Measurements from ENCODE around the gene UQCRQ. TPM values are rescaled to one million over a fixed set of nuclear protein-coding genes. Genes with fewer than 3 reads are reported as not detected.

UQCRQ gene
- total and polyA plus RNA-seq, 2 donors (not counting 3 experiments of a cell fraction or from before 2014, with no cell fraction given): 246 to 390 TPM

DNA sequence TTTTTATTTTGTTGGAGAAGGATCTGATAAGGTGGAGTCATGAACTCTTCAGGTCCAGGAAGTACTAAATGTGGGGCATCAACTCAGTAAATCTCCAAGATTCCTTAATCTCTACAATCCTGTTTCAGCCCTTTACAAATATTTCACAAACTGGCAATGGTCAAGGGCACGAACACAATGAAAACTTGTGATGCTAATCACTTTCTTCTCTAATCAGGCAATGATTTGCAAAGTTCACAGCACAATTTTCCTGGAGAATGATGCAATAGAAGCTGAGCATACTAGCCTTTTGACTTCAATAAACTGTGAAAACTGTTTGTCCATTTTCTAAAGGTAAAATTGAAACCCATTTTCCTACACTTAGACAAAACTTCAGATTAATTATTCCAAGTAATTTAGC, 17.1 kb upstream of the UQCRQ start:
- no peak overlapping the region for H3K27ac ChIP-seq (ENCODE audit: insufficient read depth, low read depth, low read length)
- FAIRE-seq (no peak), DNase-seq (ENCODE audit: low read depth, low spot score) (no peak)
- TF ChIP-seq POLR2A (IDR thresholded peaks at IDR 0.05; ENCODE audit: low read depth, low read length): no peak
- no peak overlapping the region for H3K4me3 ChIP-seq (replicated peaks in 1 of 3; ENCODE audit: insufficient read depth in 1 of 3, low read depth in 1 of 3, low read length in 3 of 3)
- no peaks in the 10 kb centered on the region for H3K9me3 ChIP-seq (replicated peaks; ENCODE audit: control insufficient read depth, insufficient read depth, low read length)
- H3K9me1 ChIP-seq (replicated peaks; ENCODE audit: control insufficient read depth, extremely low read depth, insufficient read depth, low read length): no peaks in the 10 kb centered on the region
- no peak overlapping the region for H3K4me2 ChIP-seq (ENCODE audit: insufficient read depth, low read length)
- ChIA-PET POLR2A (no interaction called here), CTCF (interaction anchor here (0.6 to 1.5 kb wide), 3 partner anchors 10 to 49 kb away, joined by 3 read pairs; partner anchors contain the start of gene SHROOM1)
- intact Hi-C loops (cut with micrococcal nuclease) (no loop called here), dilution Hi-C loops (cut with MboI; ENCODE audit: extremely low pct_ligation_motif_present, low sequenced_read_pairs) (no loop called here)
- H3K9ac ChIP-seq (replicated peaks; ENCODE audit: extremely low read depth, insufficient read depth, low read length): no peak overlapping the region
- H3K79me2 ChIP-seq (ENCODE audit: control insufficient read depth, insufficient read depth, low read length): no peaks in the 10 kb centered on the region
- H2AFZ ChIP-seq (ENCODE audit: low read depth, low read length): no peak overlapping the region
- BruUV-seq (replicated peaks): no TSS peak
- H4K20me1 ChIP-seq (replicated peaks; ENCODE audit: control insufficient read depth, extremely low read depth, insufficient read depth, low read length): no peaks in the 10 kb centered on the region
- no peaks in the 10 kb centered on the region for H3K36me3 ChIP-seq (ENCODE audit: control insufficient read depth in 2 of 2, extremely low read depth in 1 of 2, insufficient read depth in 2 of 2, low read length in 2 of 2)
- no peaks in the 10 kb centered on the region for H3K27me3 ChIP-seq (ENCODE audit: control insufficient read depth in 2 of 2, insufficient read depth in 2 of 2, low read length in 2 of 2)
- H3K4me1 ChIP-seq (ENCODE audit: control insufficient read depth, extremely low read depth, insufficient read depth, low read length): no peaks in the 10 kb centered on the region

DNA sequence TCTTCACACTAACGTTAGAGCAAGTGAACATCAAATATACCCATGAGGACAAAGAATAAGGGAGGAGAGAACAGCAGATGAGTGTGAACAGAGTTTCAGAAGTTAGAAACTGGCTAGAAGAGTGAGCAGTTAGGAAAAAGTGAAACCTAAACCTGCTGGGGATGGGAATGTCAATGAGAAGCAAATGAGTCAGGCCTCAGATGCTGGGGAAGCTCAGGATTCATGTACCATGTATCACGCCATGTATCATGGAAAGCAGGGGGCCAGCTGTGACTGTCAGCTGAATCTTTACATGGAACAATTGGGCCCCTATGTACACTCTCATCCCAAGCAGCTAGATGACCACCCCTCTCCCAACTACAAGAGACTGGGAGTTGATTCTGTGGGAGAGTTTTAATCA, 16.4 kb upstream of the UQCRQ start:
- ChIA-PET CTCF (interaction anchor here (1.0 to 1.1 kb wide), 2 partner anchors 10 to 16 kb away, joined by 3 read pairs; partner anchors contain the start of genes GDF9 and UQCRQ), POLR2A (no interaction called here)
- no peaks in the 10 kb centered on the region for H4K20me1 ChIP-seq (replicated peaks; ENCODE audit: control insufficient read depth, extremely low read depth, insufficient read depth, low read length)
- intact Hi-C loops (cut with micrococcal nuclease): no loop called here
- H3K9me1 ChIP-seq (replicated peaks; ENCODE audit: control insufficient read depth, extremely low read depth, insufficient read depth, low read length): no peaks in the 10 kb centered on the region
- H3K4me3 ChIP-seq (replicated peaks in 1 of 3; ENCODE audit: insufficient read depth in 1 of 3, low read depth in 1 of 3, low read length in 3 of 3): no peak overlapping the region
- H3K36me3 ChIP-seq (ENCODE audit: control insufficient read depth in 2 of 2, extremely low read depth in 1 of 2, insufficient read depth in 2 of 2, low read length in 2 of 2): no peaks in the 10 kb centered on the region
- FAIRE-seq (no peak), DNase-seq (ENCODE audit: low read depth, low spot score) (no peak)
- no peak overlapping the region for H2AFZ ChIP-seq (ENCODE audit: low read depth, low read length)
- no peaks in the 10 kb centered on the region for H3K4me1 ChIP-seq (ENCODE audit: control insufficient read depth, extremely low read depth, insufficient read depth, low read length)
- no peak overlapping the region for H3K4me2 ChIP-seq (ENCODE audit: insufficient read depth, low read length)
- no peak overlapping the region for H3K27ac ChIP-seq (ENCODE audit: insufficient read depth, low read depth, low read length)
- no peaks in the 10 kb centered on the region for H3K79me2 ChIP-seq (ENCODE audit: control insufficient read depth, insufficient read depth, low read length)
- H3K9ac ChIP-seq (replicated peaks; ENCODE audit: extremely low read depth, insufficient read depth, low read length): no peak overlapping the region
- no peaks in the 10 kb centered on the region for H3K27me3 ChIP-seq (ENCODE audit: control insufficient read depth in 2 of 2, insufficient read depth in 2 of 2, low read length in 2 of 2)
- no peaks in the 10 kb centered on the region for H3K9me3 ChIP-seq (replicated peaks; ENCODE audit: control insufficient read depth, insufficient read depth, low read length)
- TF ChIP-seq POLR2AphosphoS5 (IDR thresholded peaks at IDR 0.05; ENCODE audit: insufficient read depth, low read depth, low read length): no peak
- no peak for TF ChIP-seq JUN (IDR thresholded peaks at IDR 0.05; ENCODE audit: borderline replicate concordance, insufficient read depth, insufficient read length, low read depth)
- no peak for TF ChIP-seq CTCF (IDR thresholded peaks at IDR 0.05; ENCODE audit: extremely low read depth in 1 of 2, insufficient read depth in 1 of 2, low read depth in 1 of 2, low read length in 2 of 2)
- TF ChIP-seq FOS (IDR thresholded peaks at IDR 0.05; ENCODE audit: borderline replicate concordance, insufficient read depth, low read length): no peak
- no peak for TF ChIP-seq MAX (IDR thresholded peaks at IDR 0.05; ENCODE audit: insufficient read depth, insufficient read length)
- no peak for TF ChIP-seq MYC (IDR thresholded peaks at IDR 0.05; ENCODE audit: low read depth, low read length)
- no peak for TF ChIP-seq POLR2A (IDR thresholded peaks at IDR 0.05; ENCODE audit: low read depth, low read length)
- TF ChIP-seq EZH2 (IDR thresholded peaks at IDR 0.05; ENCODE audit: borderline replicate concordance, low read depth, low read length, severe bottlenecking): no peak
- TF ChIP-seq GATA2 (IDR thresholded peaks at IDR 0.05; ENCODE audit: insufficient read depth, insufficient read length, low read depth, low read length): no peak
- dilution Hi-C loops (cut with MboI; ENCODE audit: extremely low pct_ligation_motif_present, low sequenced_read_pairs): no loop called here
- no TSS peak for BruUV-seq (replicated peaks)
